Head of caudate nucleus (tissue), 42 donors: ENCODE measurements around the gene OVCH2.
"Not testable (repeated sequence)": the region's sequence is repeated elsewhere in the genome, so short reads cannot be mapped to it uniquely, and the experiment has no call there.

Source experiments
- DNase-seq, 42 donors: peaks; one replicate each; pipeline versions ENCODE4 v3.0.0 to v3.0.0-alpha.2; 2020 to 2021; ENCODE audit warnings: mixed read lengths in 7 of 42
- intact Hi-C: fragments of 100-400 bp; cut with DNase I; formaldehyde crosslinking; loops from one replicate; pipeline ENCODE4 v1.15.0; 2022

Gene OVCH2

GRCh38 chr11:7706377-7706776, at the start of gene OVCH2:
Gene OVCH2 (minus strand): TSS chr11:7706477. CDS start chr11:7706394, 83 bp downstream.
- intact Hi-C loops, result no loop called here
- DNase-seq, result no peak

DNA sequence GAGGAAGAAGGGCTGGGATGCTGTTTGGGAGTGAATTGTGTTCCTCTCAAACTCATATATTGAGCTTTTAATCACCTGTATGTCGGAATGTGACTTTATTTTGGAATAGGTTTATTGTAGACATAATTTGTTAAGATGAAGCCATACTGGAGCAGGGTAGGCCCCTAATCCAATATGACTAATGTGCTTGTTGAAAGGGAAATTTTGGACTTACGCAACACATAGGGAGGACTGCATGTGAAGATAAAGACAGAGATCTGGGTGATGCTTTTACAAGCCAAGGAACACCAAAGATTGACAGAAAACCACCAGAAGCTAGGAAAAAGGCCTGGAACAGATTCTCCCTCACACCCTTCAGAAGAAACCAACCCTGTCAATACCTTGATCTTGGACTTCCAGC, 43.2 kb upstream of the OVCH2 start:
- no peak for DNase-seq
- intact Hi-C loops, result no loop called here

DNA sequence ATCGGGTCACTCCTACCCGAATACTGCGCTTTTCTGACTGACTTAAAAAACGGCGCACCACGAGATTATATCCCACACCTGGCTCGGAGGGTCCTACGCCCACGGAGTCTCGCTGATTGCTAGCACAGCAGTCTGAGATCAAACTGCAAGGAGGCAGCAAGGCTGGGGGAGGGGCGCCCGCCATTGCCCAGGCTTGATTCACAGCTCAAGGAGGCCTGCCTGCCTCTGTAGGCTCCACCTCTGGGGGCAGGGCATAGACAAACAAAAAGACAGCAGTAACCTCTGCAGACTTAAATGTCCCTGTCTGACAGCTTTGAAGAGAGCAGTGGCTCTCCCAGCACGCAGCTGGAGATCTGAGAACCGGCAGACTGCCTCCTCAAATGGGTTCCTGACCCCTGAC, 28.5 kb upstream of the OVCH2 start:
- intact Hi-C loops, DNase-seq: not testable (repeated sequence)

DNA sequence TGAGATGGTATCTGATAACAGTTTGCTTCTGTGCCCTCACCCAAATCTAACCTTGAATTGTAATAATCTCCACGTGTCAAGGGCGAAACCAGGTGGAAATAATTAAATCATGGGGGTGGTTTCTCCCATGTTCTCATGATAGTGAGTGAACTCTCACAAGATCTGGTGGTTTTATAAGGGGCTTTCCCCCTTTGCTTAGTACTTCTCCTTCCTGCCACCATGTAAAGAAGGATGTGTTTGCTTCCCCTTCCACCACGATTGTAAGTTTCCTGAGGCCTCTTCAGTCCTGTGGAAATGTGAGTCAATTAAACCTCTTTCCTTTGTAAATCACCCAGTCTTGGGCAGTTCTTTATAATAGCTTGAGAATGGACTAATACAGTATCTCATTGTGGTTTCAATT, 8.5 kb upstream of the OVCH2 start:
- intact Hi-C loops, result no loop called here
- no peak for DNase-seq

- no peak for DNase-seq
- intact Hi-C loops, result no loop called here
These were observed 2.5 kb downstream of the OVCH2 start for GRCh38 chr11:7703740-7704139.

DNA sequence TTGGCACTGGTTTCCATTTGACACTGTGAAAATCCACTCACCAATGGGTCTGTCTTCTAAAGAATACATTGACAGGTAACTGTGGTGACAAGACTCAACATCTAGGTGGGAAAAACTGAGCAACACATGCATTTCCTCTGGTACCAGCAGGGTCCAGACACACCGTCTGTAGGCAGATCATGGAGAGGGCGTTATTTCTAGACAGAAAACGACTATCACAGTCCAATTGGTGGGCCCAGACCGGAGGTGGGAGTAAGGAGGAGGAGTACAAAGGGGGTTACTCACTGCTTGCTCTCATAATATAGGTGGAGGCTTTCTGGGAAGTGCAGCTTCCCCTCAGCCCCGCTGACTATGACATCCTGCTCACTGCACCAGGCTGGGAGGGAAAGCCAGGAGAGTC, 9.9 kb downstream of the OVCH2 start:
- intact Hi-C loops, result loop anchor here (10.0 kb wide), 1 partner anchor 602 kb away; no protein-coding TSS in a partner anchor
- no peak for DNase-seq

DNA sequence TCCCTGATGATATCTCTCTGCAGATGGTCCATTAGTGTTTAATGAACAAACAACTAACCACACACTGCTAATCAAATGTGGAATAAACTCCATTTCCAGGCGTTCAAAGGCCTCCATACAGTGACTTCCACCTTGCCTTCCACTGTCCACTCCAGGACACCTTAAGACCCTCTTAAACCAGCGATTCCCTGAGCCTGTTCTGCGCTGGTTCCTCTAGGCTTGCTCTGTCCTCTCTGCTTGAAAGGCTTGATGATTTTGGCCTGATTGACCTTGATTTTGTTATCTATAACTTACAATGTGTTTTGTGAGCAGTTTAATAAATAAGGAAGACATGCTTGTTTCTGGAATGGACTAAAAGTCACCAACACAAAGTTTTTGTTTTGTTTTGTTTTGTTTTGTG, 12.0 kb downstream of the OVCH2 start:
- DNase-seq, result no peak
- intact Hi-C loops, result loop anchor here (10.0 kb wide), 1 partner anchor 599 kb away; no protein-coding TSS in a partner anchor

DNA sequence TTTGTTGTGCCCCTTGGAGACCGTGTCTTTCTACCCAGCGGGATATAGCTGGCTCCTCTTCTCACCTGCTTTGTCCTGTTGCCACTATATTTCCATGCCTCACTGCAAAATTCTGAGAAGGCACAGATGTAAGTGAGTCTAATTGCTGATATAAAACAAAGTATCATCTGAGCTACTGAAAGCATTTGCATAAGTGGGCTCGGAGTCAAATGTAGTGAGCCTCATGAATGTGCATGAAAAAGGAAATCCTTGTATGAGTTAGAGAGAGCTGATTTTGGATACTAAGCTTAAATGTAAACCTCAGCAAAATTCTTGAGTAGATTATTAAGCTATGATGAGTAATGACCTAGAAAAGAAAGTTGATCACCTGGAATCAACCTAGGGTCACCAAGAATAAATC, 13.9 kb downstream of the OVCH2 start:
- DNase-seq, result no peak
- intact Hi-C loops, result loop anchor here (10.0 kb wide), 1 partner anchor 598 kb away; no protein-coding TSS in a partner anchor

GRCh38 chr11:7691759-7692350, 14.4 kb downstream of the OVCH2 start:
- intact Hi-C loops, result loop anchor here (10.0 kb wide), 1 partner anchor 597 kb away; no protein-coding TSS in a partner anchor

GRCh38 chr11:7690648-7691047, 15.6 kb downstream of the OVCH2 start:
- no peak for DNase-seq
- intact Hi-C loops, result loop anchor here (10.0 kb wide), 1 partner anchor 596 kb away; no protein-coding TSS in a partner anchor

More at GRCh38 chr11:7691759-7692350, 14.4 kb downstream of the OVCH2 start:
- DNase-seq, result no peak

GRCh38 chr11:7689239-7689638, 17.0 kb downstream of the OVCH2 start:
- DNase-seq, result no peak
- intact Hi-C loops, result no loop called here

DNA sequence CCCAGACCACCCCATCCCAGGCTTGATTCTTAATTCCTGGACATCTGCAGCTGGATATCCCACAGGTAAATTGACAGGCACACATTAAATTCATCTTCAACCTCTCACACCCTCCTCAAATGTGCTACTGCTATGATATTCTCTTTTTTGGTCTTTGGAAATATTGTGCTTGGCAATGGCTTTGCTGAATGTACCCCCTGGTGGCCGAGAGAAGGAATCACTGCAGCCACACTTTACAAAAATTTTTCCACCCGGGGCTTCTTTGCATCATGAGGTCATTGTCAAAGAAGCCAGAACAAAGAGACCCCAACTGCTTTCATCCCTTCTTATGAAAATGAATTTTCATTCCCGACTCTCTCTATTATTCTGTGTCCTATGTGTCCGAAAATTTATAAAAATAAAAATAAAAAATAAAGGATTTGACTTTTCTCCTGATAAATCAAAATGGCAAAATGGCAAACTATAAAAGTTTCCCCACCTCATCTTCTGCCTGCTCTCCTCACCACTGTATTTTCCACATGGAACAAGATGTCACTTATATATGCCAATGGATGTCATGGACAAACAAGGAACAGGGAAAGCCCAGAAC, 17.9 kb downstream of the OVCH2 start:
- intact Hi-C loops, result no loop called here
- DNase-seq, result peak in 22 of 42 donors; percentile 33 to 79 (median 48)

DNA sequence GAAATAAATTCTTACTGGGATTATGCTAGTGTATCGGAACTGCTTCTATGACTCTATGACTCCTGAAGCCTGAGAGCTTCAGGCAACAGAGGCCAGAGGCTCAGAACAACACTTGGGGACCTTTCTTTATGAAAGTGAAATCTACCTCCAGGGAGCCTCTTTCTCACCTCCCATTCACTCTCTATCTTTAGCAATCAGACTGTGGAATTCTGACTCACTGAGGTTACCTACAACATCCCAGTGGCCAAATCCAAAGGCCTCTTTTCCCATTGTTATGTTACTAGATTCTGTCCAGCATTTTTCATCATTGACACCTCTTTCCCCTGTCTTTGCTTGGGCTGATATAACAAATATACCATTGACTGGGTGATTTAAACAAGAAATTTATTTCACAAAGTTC, 18.9 kb downstream of the OVCH2 start:
- no peak for DNase-seq
- intact Hi-C loops, result no loop called here

DNA sequence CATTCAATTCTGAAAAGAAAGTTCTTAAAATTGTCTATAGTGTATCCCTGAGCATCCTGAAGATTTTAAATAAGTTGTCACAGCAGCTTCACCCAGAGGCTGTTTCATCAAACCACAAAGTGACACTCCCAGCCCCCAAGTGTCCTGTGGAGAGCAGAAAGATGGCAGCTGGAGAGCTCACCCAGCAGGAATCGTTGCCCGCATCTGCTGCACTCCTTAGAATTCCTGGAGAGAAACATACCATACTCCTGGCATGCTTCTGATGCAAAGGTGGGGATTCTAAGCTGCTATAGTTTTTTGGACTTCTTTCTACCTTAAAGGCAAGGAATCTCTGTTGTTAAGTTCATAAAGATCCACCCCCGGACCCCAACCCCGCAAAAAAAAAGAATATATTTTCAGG, 19.5 kb downstream of the OVCH2 start:
- intact Hi-C loops, result no loop called here
- no peak for DNase-seq

GRCh38 chr11:7683571-7683970, 22.7 kb downstream of the OVCH2 start:
- DNase-seq, result no peak
- intact Hi-C loops, result no loop called here

DNA sequence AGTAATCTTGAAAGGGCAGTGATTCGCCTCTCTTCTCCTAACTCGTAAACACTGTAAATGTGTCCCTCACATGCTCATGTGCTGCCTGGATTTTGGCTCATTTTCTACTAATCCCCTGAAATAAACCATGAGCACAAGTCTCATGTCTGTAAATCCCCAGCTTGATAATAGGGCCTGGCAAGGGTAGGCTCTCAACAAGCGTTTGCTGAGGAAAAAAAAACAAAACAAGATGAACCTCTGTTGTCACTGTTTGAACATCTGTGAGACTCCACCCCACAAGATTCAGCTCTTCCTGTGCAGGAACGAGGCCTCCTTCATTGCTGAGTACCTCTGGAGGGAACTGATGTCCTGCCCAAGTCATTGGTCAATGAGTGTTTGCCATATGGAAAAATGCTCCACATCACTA, 28.5 kb downstream of the OVCH2 start:
- intact Hi-C loops, result no loop called here
- DNase-seq, result no peak

- no peak for DNase-seq
- intact Hi-C loops, result no loop called here
These were observed 29.2 kb downstream of the OVCH2 start for GRCh38 chr11:7677071-7677470.

- intact Hi-C loops, result no loop called here
- DNase-seq, result no peak
These were observed 30.6 kb downstream of the OVCH2 start for GRCh38 chr11:7675631-7676030.

DNA sequence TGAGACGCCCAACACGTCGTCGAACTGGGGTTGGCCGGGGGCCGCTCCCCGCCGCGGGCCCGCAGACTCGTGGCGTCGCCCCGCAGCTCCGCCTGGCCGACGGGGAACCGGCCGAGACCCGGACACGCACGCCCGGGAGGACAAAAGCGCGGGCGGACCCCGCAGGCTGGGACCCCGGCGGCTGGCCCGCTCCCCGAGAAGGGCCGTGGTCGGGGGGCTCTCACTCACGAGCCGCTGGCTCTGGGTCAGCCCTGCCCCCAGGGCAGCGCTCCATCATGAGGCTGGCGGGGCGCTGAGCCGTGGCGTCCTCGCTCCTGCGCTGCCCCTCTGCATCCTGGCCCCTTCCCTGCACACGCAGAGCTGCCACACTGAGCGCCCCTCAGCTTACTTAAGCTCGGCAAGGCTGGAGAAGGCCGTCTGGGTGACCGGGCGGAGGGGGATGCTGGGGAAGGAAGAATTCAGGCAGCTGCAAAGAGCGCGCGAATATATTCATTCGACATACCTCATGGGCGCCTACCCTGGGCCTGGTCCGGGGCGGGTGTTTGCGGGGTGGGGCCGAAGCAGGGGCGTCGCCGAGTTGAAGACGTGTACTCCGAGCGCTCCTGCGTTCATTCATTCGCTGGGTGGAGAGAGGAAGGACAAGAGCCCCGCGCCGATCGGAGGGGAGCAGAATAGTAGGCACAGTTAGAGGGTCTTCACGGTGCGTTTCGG, 32.4 kb downstream of the OVCH2 start:
- intact Hi-C loops, result no loop called here
- peak in 3 of 42 donors; percentile 7 to 46 (median 10) for DNase-seq

DNA sequence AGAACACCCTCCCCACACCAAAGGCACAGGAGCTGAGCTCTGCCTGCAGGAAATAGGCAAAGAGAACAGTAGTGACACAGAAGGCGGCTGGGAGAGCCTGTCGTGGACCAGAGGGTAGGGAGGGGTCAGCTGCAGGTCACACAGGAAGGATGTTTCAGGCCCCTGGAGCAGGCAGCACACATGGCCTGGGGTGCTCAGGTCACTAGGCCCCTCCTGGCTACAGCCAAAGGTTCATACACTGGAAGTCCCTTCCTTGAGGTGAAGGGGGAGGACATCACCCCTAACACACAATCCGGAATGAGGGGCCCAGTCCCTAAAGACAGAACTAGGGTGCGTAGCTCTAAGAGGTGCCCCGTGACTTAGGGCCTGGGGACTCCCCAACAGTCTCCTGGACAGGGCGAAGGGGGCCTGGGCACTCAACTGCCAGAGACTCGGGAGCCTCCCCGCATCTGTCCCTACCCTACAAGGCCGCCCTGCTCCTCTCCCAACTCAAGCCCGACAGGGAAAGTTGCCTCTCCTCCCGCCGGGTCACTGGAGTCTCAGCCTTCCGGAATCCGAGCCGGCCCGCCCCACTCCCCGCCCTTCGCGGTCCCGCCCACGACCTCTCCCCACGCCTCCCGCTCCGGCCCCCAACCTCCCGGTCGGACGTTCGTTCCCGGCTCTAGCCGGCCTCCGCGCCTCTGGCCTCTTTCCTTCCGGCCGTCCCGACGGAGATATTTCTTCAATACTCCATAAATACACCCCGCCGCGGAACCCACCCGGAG, 33.1 kb downstream of the OVCH2 start, which contains the start of gene CYB5R2:
CYB5R2 (minus strand) TSS at position 541 of the 764 bp plus-strand sequence. CDS start 675 bp downstream, outside the sequence.
- intact Hi-C loops, result no loop called here
- DNase-seq, result peak in 39 of 42 donors; percentile 50 to 92 (median 76)
